H9 (cell line): ENCODE measurements around the gene CACNA1G. TPM values are rescaled to one million over a fixed set of nuclear protein-coding genes. Genes with fewer than 3 reads are reported as not detected.

ENCODE experiments used
- DNase-seq: peaks from one replicate; pipeline ENCODE4 v3.0.0-alpha.2; 2017
- H2AFZ ChIP-seq: one replicate; pipeline ENCODE4 v1.6.1; 2013; ENCODE audit warnings: mild to moderate bottlenecking, low read length, control low read depth, moderate library complexity
- H2AK5ac ChIP-seq: 2 replicates; pipeline ENCODE4 v1.6.1; 2013; ENCODE audit warnings: low read length, control low read depth, mixed read lengths; ENCODE audit not compliant: insufficient read length
- H2BK120ac ChIP-seq: one replicate; pipeline ENCODE4 v1.6.1; 2013; ENCODE audit warnings: low read depth, mild to moderate bottlenecking, low read length, control low read depth, inconsistent platforms; ENCODE audit not compliant: poor library complexity, severe bottlenecking
- H2BK12ac ChIP-seq: 2 replicates; pipeline ENCODE4 v1.6.1; 2013; ENCODE audit warnings: low read length, control low read depth, mixed read lengths, low read depth; ENCODE audit not compliant: insufficient read length
- H2BK15ac ChIP-seq: 2 replicates; pipeline ENCODE4 v1.6.1; 2013; ENCODE audit warnings: low read depth, low read length, control low read depth
- H2BK20ac ChIP-seq: one replicate; pipeline ENCODE4 v1.6.1; 2013; ENCODE audit warnings: low read depth, mild to moderate bottlenecking, low read length, control low read depth, inconsistent platforms; ENCODE audit not compliant: poor library complexity, severe bottlenecking
- H2BK5ac ChIP-seq: 2 replicates; pipeline ENCODE4 v1.6.1; 2013; ENCODE audit warnings: low read length, control low read depth, mixed read lengths; ENCODE audit not compliant: insufficient read length
- H3K14ac ChIP-seq: 2 replicates; pipeline ENCODE4 v1.6.1; 2013; ENCODE audit warnings: low read length, control low read depth; ENCODE audit not compliant: insufficient read depth
- H3K18ac ChIP-seq: 2 replicates; pipeline ENCODE4 v1.6.1; 2013; ENCODE audit warnings: low read depth, mild to moderate bottlenecking, mixed read lengths, low read length, control low read depth; ENCODE audit not compliant: insufficient read length
- H3K23ac ChIP-seq: 2 replicates; pipeline ENCODE4 v1.6.1; 2013; ENCODE audit warnings: low read length, control low read depth, mixed read lengths, low read depth; ENCODE audit not compliant: insufficient read length
- H3K23me2 ChIP-seq: 2 replicates; pipeline ENCODE4 v1.6.1; 2013; ENCODE audit warnings: low read depth, mild to moderate bottlenecking, mixed read lengths, low read length, control low read depth; ENCODE audit not compliant: insufficient read length, poor library complexity, severe bottlenecking
- H3K27ac ChIP-seq: 2 replicates; pipeline ENCODE4 v1.5.1; 2013; ENCODE audit warnings: low read length, control low read depth, mixed read lengths, low read depth; ENCODE audit not compliant: insufficient read length
- H3K27me3 ChIP-seq: 2 replicates; pipeline ENCODE4 v1.6.1; 2013; ENCODE audit warnings: low read length, control low read depth, inconsistent platforms; ENCODE audit not compliant: insufficient read depth
- H3K4ac ChIP-seq: 2 replicates; pipeline ENCODE4 v1.6.1; 2013; ENCODE audit warnings: low read depth, mild to moderate bottlenecking, control low read depth, inconsistent platforms, low read length, moderate library complexity
- H3K4me1 ChIP-seq: 2 replicates; pipeline ENCODE4 v1.6.1; 2013; ENCODE audit warnings: low read length, control low read depth, inconsistent platforms; ENCODE audit not compliant: insufficient read depth
- H3K4me2 ChIP-seq: 2 replicates; pipeline ENCODE4 v1.6.1; 2013; ENCODE audit warnings: low read length, control low read depth, mixed read lengths; ENCODE audit not compliant: insufficient read length, insufficient read depth
- H3K56ac ChIP-seq: 2 replicates; pipeline ENCODE4 v1.6.1; 2013; ENCODE audit warnings: low read depth, mild to moderate bottlenecking, mixed read lengths, low read length, control low read depth; ENCODE audit not compliant: insufficient read length
- H3K79me1 ChIP-seq: 2 replicates; pipeline ENCODE4 v1.6.1; 2013; ENCODE audit warnings: low read depth, mild to moderate bottlenecking, moderate library complexity, low read length, control low read depth, inconsistent platforms; ENCODE audit not compliant: insufficient read depth, poor library complexity, severe bottlenecking
- H3K79me2 ChIP-seq: 2 replicates; pipeline ENCODE4 v1.6.1; 2013; ENCODE audit warnings: low read length, control low read depth, inconsistent platforms; ENCODE audit not compliant: insufficient read depth
- H3K9ac ChIP-seq: 2 replicates; pipeline ENCODE4 v1.6.1; 2013; ENCODE audit warnings: low read length, control low read depth, mixed read lengths; ENCODE audit not compliant: insufficient read length; ENCODE audit errors: extremely low read depth
- H3K9me3 ChIP-seq: one replicate; pipeline ENCODE4 v1.6.1; 2013; ENCODE audit warnings: low read depth, low read length, inconsistent platforms; ENCODE audit not compliant: control insufficient read depth
- H3T11ph ChIP-seq: one replicate; pipeline ENCODE4 v1.6.1; 2013; ENCODE audit warnings: mild to moderate bottlenecking, low read length, control low read depth, inconsistent platforms
- H4K20me1 ChIP-seq: one replicate; pipeline ENCODE4 v1.6.1; 2013; ENCODE audit not compliant: control insufficient read depth, insufficient read length, insufficient read depth
- H4K5ac ChIP-seq: 2 replicates; pipeline ENCODE4 v1.6.1; 2013; ENCODE audit warnings: low read depth, mild to moderate bottlenecking, mixed read lengths, low read length, control low read depth; ENCODE audit not compliant: insufficient read length
- H4K8ac ChIP-seq: replicated peaks from 2 replicates; pipeline ENCODE4 v1.6.1; 2013; ENCODE audit warnings: low read length, control low read depth, mixed read lengths, low read depth; ENCODE audit not compliant: insufficient read length
- H4K91ac ChIP-seq: 2 replicates; pipeline ENCODE4 v1.6.1; 2013; ENCODE audit warnings: low read depth, mild to moderate bottlenecking, moderate library complexity, mixed read lengths, low read length, control low read depth; ENCODE audit not compliant: insufficient read length
- H3K27ac Mint-ChIP-seq, 3 experiments: 2 replicates in 2 of 3; 3 replicates in 1 of 3; pipeline ENCODE4 v1.8.0; 2020 to 2021; ENCODE audit warnings: mixed read lengths in 3 of 3, mild to moderate bottlenecking in 1 of 3, moderate library complexity in 1 of 3
- H3K27me3 Mint-ChIP-seq: 2 replicates; pipeline ENCODE4 v1.8.0; 2021; ENCODE audit warnings: low read depth, mild to moderate bottlenecking, moderate library complexity, mixed read lengths
- H3K36me3 Mint-ChIP-seq, 3 experiments: 2 replicates in 2 of 3; 3 replicates in 1 of 3; pipeline ENCODE4 v1.8.0; 2020 to 2021; ENCODE audit warnings: low read depth in 3 of 3, mixed read lengths in 3 of 3; ENCODE audit not compliant: insufficient read depth in 1 of 3
- H3K4me1 Mint-ChIP-seq, 2 experiments: 2 replicates each; pipeline ENCODE4 v1.8.0; 2020; ENCODE audit warnings: mixed read lengths in 2 of 2
- H3K4me3 Mint-ChIP-seq, 2 experiments: 2 replicates in 1 of 2; 3 replicates in 1 of 2; pipeline ENCODE4 v1.8.0; 2020 to 2021; ENCODE audit warnings: mild to moderate bottlenecking in 2 of 2, mixed read lengths in 2 of 2, moderate library complexity in 1 of 2
- H3K9me3 Mint-ChIP-seq, 2 experiments: 2 replicates in 1 of 2; 3 replicates in 1 of 2; pipeline ENCODE4 v1.8.0; 2020; ENCODE audit warnings: mild to moderate bottlenecking in 2 of 2, mixed read lengths in 2 of 2, moderate library complexity in 1 of 2
- CTCF ChIP-seq: fragments of 200-600 bp; sonication (generic); conservative IDR thresholded peaks from 3 replicates; pipeline ENCODE4 v1.8.0; 2021; ENCODE audit warnings: antibody characterized with exemption, mild to moderate bottlenecking
- WGBS: extraction: QIAGEN DNeasy Blood & Tissue Kit; methylation state at CpG from one replicate; pipeline ENCODE4 v1.1.7; 2013; ENCODE audit warnings: missing lambda C conversion rate, low lambda C conversion rate, mixed read lengths; ENCODE audit not compliant: insufficient read length; ENCODE audit errors: extremely low coverage; 5-methylcytosine and 5-hydroxymethylcytosine counted together
- total RNA-seq: library from RNA; stranded (reverse); gene quantifications from 2 replicates; pipeline ENCODE4 v1.2.1, GENCODE V29; 2021

CACNA1G gene
- total RNA-seq, 1 experiment from 2014 or later, result 1.5 TPM

GRCh38 chr17:50658616-50659015 is 98.1 kb downstream of the CACNA1G start:
- TF ChIP-seq CTCF, result no peak
- Histone ChIP-seq H2BK120ac (no peak overlapping the region), H2BK5ac (no peak overlapping the region), H3K79me1 (no peaks in the 10 kb centered on the region), H3K14ac (no peak overlapping the region), H3K56ac (no peak overlapping the region), H3K9ac (no peak overlapping the region), H3K4ac (no peak overlapping the region), H2BK20ac (no peak overlapping the region), H3K23me2 (no peaks in the 10 kb centered on the region), H3K4me2 (no peak overlapping the region), H2BK15ac (no peak overlapping the region), H3K9me3 (no peaks in the 10 kb centered on the region), H4K8ac (no peak overlapping the region), H3K18ac (no peak overlapping the region), H3K27ac (no peak overlapping the region), H3K27me3 (no peaks in the 10 kb centered on the region), H4K91ac (no peak overlapping the region), H4K5ac (no peak overlapping the region), H3K23ac (no peak overlapping the region), H3K79me2 (no peaks in the 10 kb centered on the region), H2AK5ac (no peak overlapping the region), H4K20me1 (no peaks in the 10 kb centered on the region), H3K4me1 (peaks cover 6% of the 10 kb centered on the region; the same call in 1 of the 2 replicates), H3T11ph (no peak overlapping the region), H2AFZ (no peak overlapping the region), H2BK12ac (no peak overlapping the region)
- H3K27me3 Mint-ChIP-seq, result peaks cover 6% of the 10 kb centered on the region
- peaks cover 25 to 27% of the 10 kb centered on the region in 2 experiments for H3K4me1 Mint-ChIP-seq
- no peaks in the 10 kb centered on the region; a peak in 1 of 7 replicates for H3K36me3 Mint-ChIP-seq
- no CpG with 5 or more reads among the region's 6 CpGs for WGBS
- no peak overlapping the region; a peak in 1 of 7 replicates for H3K27ac Mint-ChIP-seq
- no peaks in the 10 kb centered on the region; a peak in 1 of 5 replicates for H3K9me3 Mint-ChIP-seq
- no peak overlapping the region for H3K4me3 Mint-ChIP-seq
- DNase-seq, result no peak
